LoVo (cell line): ENCODE data around the gene HOXB3.

Experiments
- DNase-seq: peaks from one replicate; pipeline ENCODE4 v3.0.0-alpha.2; 2016; ENCODE audit warnings: low spot score

The HOXB3 gene

DNA sequence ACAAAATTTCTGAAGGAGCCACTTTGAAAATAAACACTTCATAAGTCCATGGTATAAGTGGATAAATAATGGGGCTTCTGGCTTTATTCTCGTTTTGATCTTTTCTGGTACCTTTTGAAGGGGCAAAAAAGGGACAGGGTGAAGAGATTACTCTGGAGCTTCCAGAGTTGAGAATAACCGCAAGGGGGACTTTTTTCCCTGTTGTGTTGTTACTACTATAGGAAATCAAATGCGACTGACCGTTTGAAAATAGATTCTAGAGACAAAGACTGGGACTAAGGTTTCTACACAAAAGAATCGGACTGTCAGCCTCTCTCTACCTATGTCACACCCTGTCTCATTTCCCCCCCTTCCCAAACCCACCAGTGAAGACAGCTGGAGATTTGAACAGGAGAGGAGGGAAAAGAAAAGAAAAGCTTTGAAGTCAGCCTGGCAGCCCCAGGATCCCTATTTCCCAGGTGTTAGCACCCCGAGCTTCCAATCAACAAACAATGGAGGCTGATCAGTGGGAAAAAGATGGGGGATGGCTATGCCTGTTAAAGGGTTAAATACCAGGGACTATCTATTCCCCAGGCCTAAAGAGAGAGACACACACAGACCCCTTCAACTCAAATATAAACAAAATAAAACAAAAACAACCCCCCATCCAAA lies 20.2 kb downstream of the HOXB3 start:
- DNase-seq, result no peak

DNA sequence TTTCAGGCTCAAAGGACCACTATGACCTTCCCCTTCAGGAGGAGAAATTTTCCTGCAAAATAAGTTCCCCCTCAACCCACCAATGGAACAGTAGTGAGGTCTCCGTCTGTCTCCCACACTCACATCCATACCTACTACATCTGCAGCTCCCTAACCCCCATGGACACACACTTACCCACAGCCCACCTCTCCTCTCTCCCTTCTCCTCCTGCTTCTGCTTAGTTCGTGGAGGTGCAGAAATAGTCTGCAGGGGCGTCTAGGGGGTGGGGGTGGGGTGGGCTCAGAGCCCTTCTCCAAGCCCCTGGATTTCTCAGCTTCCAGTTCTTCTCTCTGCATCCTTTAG lies 20.8 kb downstream of the HOXB3 start:
- DNase-seq, result no peak

- DNase-seq, result no peak
Measured at GRCh38 chr17:48568499-48569239, 21.4 kb downstream of the HOXB3 start.

GRCh38 chr17:48567646-48568354 lies 22.2 kb downstream of the HOXB3 start:
- DNase-seq, result no peak

DNA sequence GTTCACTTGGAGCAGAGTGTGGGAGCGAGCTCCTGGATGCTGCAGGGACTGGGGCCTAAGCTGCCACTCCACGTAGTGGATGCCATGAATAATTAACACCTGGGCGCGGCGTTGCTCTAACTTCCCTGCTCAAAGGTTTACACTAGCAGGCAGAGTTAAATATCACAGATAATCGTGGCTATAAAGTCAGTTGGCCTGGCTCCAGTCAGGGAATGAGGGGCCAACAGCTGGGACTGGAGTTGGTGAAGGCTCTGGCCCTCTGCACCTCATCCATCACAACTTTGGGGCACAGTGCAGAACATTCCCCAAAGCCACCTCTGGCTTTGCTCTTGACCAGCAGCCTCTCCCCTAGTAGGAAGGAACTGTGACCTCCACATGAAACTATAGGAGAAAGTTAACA lies 22.8 kb downstream of the HOXB3 start:
- no peak for DNase-seq

DNA sequence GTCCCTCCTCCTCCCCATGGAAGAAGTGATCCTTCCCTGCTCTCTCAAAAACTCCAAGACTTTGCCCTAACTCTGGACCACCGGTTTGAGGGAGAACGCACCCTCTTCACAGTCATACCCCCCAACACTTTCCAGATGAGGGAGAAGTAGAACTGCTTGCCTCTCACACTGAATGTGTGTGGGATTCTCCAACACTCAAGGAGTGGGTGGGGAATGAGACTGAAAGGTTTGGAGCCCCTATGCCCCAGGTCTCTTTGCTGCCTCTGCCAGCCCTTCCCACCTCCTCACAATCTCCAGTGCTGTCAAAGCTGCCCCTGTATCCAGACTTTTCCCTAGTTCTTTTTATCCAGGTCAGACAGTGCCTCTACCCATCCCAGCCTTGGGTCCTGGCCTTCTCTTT lies 23.3 kb downstream of the HOXB3 start:
- DNase-seq, result no peak

GRCh38 chr17:48565925-48566710 lies 23.9 kb downstream of the HOXB3 start:
- no peak for DNase-seq

DNA sequence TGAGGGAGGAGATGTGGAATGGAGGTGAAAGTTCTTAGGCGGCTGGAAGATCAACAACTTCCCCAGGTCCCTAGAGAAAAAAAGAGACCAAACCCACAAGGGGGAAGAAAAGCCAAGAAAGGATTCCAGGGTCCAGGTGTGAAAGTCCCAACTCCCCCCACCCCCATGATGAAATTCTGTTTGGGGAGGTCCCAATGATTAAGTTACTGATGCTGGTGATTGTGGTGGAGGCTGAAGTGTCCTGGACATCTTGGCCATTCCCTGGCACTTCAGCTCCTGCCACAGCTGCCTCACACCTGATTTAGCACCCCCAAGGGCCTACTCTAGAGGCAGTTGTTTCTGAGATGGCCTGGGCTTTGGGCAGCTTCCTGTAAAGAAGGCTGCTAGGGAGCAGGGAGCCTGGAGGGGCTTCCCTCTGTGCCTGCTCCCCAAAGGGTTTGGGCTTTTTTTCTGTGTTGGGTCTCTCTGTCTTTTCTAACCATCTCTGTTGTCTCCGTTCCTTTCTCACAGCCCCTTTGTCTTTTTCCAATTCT lies 25.0 kb downstream of the HOXB3 start:
- no peak for DNase-seq

DNA sequence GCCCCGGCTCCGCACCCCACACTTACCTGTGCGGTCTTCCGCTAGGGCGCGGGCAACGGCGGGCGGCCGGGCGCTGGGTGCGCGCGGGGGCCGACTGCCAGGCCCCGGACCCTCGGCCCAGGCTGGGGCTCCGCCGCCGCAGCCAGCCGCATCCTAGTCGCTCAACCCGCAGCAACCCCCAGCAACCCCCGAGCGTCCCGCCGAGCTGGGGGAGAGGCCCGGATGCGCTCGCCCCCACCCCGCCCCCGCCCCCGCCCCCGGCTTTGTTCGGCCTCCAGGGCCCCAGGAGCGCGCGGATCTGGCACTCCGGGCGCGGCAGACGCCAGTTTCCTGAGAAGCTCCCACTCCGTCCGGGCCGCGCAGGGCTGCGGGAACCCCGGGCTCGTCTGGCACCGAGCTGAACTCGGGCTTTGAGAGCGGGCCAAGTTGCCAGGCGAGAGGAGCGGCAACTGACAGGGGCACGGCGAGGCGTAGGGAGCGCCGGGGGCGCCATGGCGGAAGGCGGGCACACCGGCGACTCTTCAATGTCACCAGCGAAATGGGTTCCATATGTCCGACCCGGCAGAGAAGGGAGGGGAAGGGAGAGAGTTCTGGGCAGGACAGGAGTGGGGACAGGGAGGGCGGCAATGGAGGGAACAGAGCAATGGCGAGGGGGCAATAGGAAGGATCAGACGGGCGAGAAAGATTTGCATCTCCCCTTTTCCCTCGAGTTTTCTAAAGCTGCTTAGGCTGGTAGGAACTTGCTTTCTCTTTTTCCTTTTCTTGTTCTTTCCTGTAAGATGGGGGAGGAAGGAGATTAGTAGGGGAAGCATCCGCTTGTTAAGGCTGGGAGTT lies 25.6 kb downstream of the HOXB3 start:
- no peak for DNase-seq

GRCh38 chr17:48563867-48564187 lies 26.2 kb downstream of the HOXB3 start:
- no peak for DNase-seq

GRCh38 chr17:48563385-48563838 lies 26.6 kb downstream of the HOXB3 start:
- DNase-seq, result no peak

GRCh38 chr17:48562934-48563333 lies 27.1 kb downstream of the HOXB3 start:
- no peak for DNase-seq

GRCh38 chr17:48561884-48562810 lies 27.9 kb downstream of the HOXB3 start:
- no peak for DNase-seq

DNA sequence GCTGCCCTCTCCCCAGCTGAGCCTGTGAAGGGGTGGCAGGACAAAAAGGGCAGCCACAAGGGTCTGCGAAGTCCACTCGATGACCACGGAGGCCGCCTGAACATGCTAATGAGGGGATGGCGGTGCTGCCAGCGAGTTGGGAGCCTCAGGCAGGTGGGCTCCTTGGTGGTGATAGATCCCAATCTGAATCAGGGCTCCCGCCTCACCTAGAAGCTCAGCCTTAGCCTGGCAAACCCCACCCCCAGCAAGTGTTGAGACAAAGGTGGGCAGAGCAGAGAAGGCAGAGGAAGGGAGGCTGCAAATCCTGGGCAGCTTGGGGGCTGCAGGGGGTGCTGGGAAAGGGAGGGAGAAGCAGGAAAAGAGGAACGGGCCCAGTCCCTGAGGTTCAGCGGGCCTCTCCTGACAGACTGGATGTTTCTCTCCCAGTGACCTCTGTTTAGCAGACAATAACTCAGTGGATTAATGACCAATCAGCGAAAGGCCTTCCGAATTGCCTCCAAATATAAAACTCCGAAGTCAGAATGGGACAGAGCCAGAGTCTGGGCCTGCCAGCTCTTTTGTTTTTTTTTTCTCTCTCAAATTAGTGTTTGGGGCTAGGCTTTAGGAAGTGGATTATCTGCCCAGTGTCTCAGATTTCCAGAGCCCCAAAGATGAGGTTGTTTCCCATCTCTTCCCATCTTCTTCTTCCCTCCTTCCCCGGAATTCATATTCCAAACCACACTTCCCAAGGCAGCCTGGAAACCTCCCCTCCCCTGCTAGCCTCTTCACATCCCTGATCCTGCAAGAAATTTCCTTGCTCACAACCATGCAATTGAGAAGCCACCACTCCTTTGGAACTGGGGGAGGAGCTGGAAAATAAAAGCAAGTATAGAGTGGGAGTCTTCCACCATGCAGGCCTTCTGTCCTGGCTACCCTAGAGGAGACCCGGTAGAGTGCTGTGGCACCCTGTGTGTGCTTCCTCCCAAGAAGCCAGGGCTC lies 29.9 kb downstream of the HOXB3 start:
- DNase-seq, result no peak

DNA sequence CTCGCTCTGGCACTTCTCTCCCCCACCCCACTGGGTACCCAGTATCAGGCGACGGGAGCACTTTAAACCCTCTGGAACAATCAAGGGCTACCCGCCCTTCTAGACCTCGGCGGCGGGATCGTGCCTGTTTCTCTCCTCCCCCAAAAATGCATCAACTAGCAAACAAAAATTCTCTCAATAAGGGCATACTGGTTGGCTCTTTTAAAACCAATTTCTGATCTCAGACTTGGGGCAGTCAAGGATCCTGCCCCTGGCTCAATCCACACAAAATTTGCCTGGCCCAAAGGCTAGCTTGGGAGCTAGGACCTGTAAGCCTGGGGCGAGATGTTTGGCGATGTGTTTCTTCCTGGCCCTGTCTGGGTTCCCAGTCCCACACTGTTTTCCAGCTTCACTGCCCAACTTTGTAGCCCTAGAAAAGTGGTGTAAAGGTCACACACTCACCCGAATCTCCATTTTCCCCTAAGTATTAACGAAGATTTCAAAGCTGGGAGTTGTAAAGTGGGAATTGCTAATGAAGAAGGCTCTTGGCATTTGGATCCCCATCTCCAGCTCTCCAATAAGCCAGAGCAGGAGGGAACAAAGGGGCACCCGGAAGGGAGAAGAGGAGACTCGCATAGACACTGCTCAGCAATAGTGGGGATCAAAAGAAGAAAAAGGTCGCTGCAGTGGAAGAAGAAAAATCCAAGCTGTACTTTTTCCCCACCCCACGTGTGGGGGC lies 30.8 kb downstream of the HOXB3 start:
- no peak for DNase-seq

DNA sequence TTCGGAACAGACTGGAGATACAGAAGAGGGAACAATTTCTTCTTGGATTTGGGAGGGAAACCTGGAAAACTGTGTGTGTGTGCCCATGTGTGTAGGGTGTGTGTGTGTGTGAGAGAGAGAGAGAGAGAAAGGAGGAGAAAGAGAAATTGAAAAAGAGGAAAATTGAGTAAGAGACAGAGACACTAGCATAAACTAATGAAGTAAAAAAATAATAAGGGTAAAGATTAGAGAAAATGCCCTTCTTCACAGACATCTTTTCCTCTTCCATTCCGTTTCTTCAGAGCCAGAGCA lies 31.3 kb downstream of the HOXB3 start:
- no peak for DNase-seq

DNA sequence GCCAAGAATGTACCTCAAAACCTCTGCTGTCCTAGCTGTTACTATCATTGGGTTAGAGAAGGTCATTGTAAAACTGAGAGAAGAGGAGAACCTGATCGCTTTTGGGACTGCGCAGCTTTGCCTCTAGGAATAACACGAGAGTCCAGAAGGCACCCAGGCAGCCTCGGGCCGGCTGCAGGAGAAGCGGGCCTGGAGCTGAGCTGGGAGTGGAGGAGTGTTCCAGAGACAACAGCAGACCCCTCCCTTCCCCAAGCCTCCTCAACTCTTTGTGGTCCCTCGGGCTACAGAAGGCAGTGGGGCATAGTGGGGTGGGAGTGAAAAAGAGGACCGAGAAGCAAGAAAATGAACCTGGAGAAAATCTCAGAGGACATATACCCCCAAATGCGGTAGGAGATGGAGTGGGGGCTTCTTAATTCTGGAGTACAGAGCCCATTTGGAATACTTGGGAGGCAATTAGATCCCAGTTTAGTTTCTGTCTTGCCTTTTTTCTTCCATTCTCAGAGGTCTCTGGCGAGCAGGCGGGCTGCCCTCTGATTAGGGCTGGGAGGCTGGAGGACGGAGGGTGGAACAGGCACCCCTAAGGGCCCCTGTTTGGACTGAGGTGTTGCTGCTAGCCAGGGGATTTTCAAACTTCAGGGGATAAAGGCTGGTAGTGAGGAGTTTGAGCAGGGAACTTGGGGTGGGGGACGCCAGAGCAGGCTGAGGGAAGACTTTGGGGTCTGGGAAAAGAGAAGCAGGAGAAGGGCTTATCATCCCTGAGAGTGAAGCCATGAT lies 31.8 kb downstream of the HOXB3 start:
- DNase-seq, result no peak
